ENCODE data around the gene SYT1. TPM values are rescaled to one million over a fixed set of nuclear protein-coding genes. Genes with fewer than 3 reads are reported as not detected.

The SYT1 gene
- total and polyA plus RNA-seq, 2 of the 8 experiments (the other 6 are each of a cell fraction or from before 2014, with no cell fraction given) = 11.0 to 34.6 TPM

- H3K27ac ChIP-seq (ENCODE audit: low read depth, low read length) = no peak overlapping the region
- H3K4me3 ChIP-seq (ENCODE audit: extremely low read depth in 1 of 4, insufficient read depth in 2 of 4, low read depth in 3 of 4, low read length in 4 of 4) = no peak overlapping the region
- ChIA-PET CTCF (ENCODE audit: partially characterized antibody) (interaction anchor here (0.6 to 2.2 kb wide), 5 partner anchors 8 to 1521 kb away, joined by 3 to 8 read pairs (median 3); no protein-coding TSS in a partner anchor), POLR2A (ENCODE audit: partially characterized antibody) (interaction anchor here (0.6 kb wide), 1 partner anchor 694 kb away, joined by 3 read pairs; no protein-coding TSS in a partner anchor)
- 81% methylated on average over 10 of the region's 10 CpGs; no CpG with 5 or more reads in 1 of the 2 experiments for WGBS, 2 experiments (ENCODE audit: extremely low coverage in 1 of 2, insufficient coverage in 1 of 2, insufficient read length in 1 of 2, insufficient replicate concordance in 2 of 2, low coverage in 1 of 2, low lambda C conversion rate in 2 of 2, missing lambda C conversion rate in 1 of 2)
- H3K56ac ChIP-seq (replicated peaks; ENCODE audit: insufficient read length, low read depth, low read length) = no peak overlapping the region
- no peaks in the 10 kb centered on the region for H3K23me2 ChIP-seq (ENCODE audit: low read depth, low read length)
- H3K23ac ChIP-seq (ENCODE audit: insufficient read length) = no peak overlapping the region
- no peaks in the 10 kb centered on the region for H3K9me3 ChIP-seq (ENCODE audit: insufficient read depth in 2 of 2, low read depth in 1 of 2, low read length in 1 of 2)
- no peak overlapping the region for H2AK5ac ChIP-seq (ENCODE audit: low read depth, low read length)
- peaks cover 0 to 1% of the 10 kb centered on the region in 2 experiments for H4K20me1 ChIP-seq (replicated peaks in 1 of 2; ENCODE audit: control insufficient read depth in 1 of 2, insufficient read depth in 2 of 2, low read length in 2 of 2)
- no peak overlapping the region for H2AFZ ChIP-seq (ENCODE audit: low read length)
- H4K8ac ChIP-seq (ENCODE audit: extremely low read depth, insufficient read depth, low read length) = no peak overlapping the region
- FAIRE-seq (no peak), DNase-seq (ENCODE audit: low read depth in 1 of 2, low spot score in 2 of 2) (no peak)
- no peaks in the 10 kb centered on the region for H3K79me1 ChIP-seq (ENCODE audit: low read depth, low read length)
- no peak overlapping the region for H2BK12ac ChIP-seq (ENCODE audit: low read depth, low read length)
- H3K79me2 ChIP-seq (ENCODE audit: control insufficient read depth in 1 of 2, insufficient read depth in 2 of 2, low read length in 2 of 2) = no peaks in the 10 kb centered on the region
- no peak overlapping the region for H2BK15ac ChIP-seq (ENCODE audit: low read length)
- H4K91ac ChIP-seq (replicated peaks; ENCODE audit: insufficient read length, low read length) = no peak overlapping the region
- no peak overlapping the region for H2BK120ac ChIP-seq (replicated peaks; ENCODE audit: low read depth, low read length)
- no peak overlapping the region for H3K4me2 ChIP-seq (ENCODE audit: insufficient read depth in 1 of 2, low read depth in 2 of 2, low read length in 2 of 2)
- no peaks in the 10 kb centered on the region for H3K27me3 ChIP-seq (replicated peaks in 1 of 4; ENCODE audit: control insufficient read depth in 3 of 4, extremely low read depth in 1 of 4, insufficient read depth in 3 of 4, low read length in 3 of 4)
- TF ChIP-seq PHF8 (conservative IDR thresholded peaks at IDR 0.05; ENCODE audit: low read depth, low read length) (no peak), CEBPB (IDR thresholded peaks at IDR 0.05; ENCODE audit: low read depth, low read length) (no peak)
- H3K4ac ChIP-seq (replicated peaks; ENCODE audit: insufficient read length, low read depth, low read length) = no peak overlapping the region
- H2BK5ac ChIP-seq (ENCODE audit: low read depth, low read length) = no peak overlapping the region
- H3K14ac ChIP-seq (ENCODE audit: insufficient read length) = no peak overlapping the region
- no peak overlapping the region for H3K18ac ChIP-seq (ENCODE audit: extremely low read depth, low read length)
- no peak overlapping the region for H4K5ac ChIP-seq (ENCODE audit: insufficient read length, low read depth, low read length)
- H3K4me1 ChIP-seq (replicated peaks in 1 of 4; ENCODE audit: control insufficient read depth in 3 of 4, insufficient read depth in 4 of 4, low read length in 3 of 4) = peaks cover 0 to 6% (median 1%) of the 10 kb centered on the region in 4 experiments; a peak in 2 of 7 replicates
- H3K36me3 ChIP-seq (ENCODE audit: control insufficient read depth in 2 of 4, insufficient read depth in 4 of 4, low read length in 3 of 4) = no peaks in the 10 kb centered on the region
- H3K9ac ChIP-seq (replicated peaks in 1 of 4; ENCODE audit: extremely low read depth in 1 of 4, low read depth in 3 of 4, low read length in 3 of 4) = no peak overlapping the region
- no peak overlapping the region for H2BK20ac ChIP-seq (ENCODE audit: low read length)
Observed at GRCh38 chr12:79317179-79317847, 452.7 kb downstream of the SYT1 start.

Data from H1 (cell line).